Measurements from ENCODE around the gene DCAF5.
"Not testable (repeated sequence)": the region's sequence is repeated elsewhere in the genome, so short reads cannot be mapped to it uniquely, and the experiment has no call there.

The DCAF5 gene

DNA sequence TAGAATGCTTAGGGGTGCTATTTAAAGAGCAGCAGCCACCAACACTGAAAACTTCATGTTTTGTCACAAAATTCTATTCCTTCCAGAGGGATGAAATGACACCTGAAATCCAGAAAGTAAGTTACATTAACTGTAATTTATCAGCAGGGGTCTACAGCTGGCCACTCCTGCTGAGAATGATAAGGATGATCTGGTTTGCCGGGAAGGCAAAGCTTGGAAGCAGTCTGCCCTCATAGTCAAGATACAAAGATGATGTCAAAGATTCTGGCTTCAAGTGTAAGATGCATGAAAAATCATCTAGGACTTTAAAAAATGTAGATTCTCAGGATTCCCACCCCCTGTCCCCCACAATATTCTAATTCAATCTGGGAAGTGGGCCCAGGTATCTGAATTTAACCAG is 58.4 kb downstream of the DCAF5 start:
- no peak for DNase-seq

DNA sequence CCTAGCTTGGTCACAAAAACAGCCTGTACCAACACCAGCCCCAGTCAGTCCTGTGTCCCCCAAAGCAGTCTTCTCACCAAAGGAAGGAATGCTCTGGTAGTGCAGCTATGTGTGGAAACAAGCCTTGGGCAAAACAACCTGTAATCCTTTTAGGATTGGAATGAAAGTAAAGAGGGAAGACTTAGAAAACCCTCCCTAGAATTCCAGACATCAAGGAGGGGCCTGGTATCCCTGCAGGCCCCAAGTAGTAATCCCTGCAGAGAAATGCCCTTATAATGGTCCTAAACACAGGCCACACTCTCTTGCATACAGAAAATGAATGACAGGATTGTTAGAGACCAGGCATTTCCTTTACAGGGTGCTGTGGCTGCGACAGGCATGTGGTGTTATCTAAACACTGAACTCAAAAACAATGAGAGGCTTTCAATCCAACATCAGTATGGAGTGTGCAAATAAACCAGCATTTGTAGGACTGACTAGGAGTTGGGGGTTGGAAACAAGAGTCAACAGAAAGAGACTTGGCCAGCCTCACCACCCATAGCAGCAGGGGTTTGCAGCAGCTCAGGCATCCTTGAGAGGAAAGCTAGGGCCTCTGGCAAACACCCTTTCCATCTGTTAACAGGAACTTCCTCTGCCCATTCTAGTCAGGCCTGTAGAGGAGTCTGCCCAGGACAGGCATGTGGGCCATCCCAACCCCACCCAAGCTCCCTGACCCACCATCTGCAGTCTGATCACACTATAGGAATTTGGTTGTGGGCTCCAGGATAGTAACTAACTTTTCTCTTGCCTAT is 59.1 kb downstream of the DCAF5 start:
- no peak for DNase-seq

DNA sequence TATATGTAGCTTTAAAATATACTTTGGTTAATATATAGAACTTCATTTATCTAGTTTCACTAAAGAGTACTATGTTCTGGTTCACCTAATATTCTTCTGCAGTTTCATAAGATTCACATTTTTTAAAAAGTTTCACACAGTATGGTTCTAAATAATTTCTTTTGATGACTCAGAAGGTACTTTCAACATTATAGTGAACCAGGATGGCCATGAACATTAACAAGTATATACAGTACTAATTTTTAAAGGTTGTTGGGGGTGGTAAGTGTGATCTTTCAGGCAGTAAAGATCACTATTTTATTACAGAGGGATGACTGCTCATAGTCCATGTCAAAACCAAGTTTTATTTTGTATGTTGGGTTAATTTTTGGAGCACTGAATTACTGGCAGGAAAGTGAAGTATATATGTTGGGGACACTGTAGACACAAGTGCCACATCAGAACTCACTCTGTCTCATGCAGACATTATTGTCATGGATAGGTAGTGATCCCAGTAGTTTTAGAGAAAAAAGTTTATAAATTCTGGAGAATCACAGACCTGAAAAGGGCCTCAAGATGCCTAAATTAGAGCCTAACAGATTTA is 60.0 kb downstream of the DCAF5 start:
- DNase-seq, result no peak

DNA sequence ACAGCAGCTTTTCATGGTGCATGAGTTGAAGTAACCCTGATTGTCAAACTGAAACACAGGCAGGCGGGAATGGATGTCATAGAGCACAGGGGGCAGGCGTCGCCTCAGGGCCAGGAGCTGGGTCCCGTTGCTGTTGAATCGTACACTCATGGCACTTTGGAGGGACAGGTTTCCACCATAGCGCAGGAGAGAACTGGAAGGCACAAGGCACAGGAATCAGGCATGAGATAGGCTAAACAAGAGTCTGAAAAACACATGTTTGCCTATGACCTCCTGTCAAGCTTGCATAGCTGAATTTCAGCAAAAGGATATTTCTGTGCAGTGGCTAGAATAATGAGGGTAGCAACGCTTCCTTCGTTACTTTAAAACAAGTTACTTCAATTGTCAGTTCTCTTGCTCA is 61.2 kb downstream of the DCAF5 start:
- DNase-seq, result no peak

DNA sequence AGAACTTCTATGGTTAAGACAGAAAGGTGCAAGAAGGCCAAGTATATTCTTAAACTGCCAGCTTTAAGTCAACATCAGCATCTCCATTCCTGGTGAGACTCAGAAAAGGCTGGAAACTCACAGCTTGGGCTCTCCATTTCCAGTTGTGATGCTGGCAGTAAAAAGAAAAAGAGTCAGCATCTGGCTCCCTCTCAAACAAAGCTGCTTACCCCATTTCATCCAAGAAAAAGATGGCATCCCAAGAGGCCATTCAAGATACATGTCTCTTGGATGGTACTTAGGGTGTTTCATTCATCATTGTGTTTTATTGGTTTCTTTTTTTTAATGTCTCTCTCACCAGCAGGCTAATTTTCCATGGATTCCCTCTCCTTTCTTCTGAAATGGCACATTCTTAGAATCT is 61.9 kb downstream of the DCAF5 start:
- no peak for DNase-seq

DNA sequence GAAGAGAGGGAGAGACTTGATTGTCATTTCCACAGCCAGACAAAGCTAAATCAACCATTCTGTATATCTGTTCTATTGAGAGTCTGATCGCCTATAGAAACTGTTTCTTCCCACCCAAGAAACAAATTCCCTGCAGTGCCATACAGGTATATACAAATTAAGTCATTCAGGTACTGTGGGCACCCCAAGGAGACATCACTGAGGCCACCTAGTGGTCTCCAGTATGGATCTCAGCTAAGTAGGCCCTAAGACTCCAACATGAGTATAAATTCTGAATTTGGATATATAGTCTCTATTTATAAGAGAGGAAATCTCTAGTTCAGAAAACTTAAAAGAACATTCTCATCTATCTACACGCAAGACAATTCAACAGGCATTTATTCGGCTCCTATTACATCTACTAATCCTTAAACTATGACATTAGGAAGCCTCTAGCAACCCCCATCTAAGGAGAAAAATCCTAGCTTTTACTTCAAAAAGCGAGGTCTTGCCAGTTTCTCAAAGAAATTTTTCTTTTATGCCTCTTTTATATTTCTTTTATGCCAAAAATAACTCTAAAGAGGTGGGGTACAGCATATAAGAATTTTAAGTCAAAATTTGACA is 62.6 kb downstream of the DCAF5 start:
- DNase-seq, result peak; percentile 20

DNA sequence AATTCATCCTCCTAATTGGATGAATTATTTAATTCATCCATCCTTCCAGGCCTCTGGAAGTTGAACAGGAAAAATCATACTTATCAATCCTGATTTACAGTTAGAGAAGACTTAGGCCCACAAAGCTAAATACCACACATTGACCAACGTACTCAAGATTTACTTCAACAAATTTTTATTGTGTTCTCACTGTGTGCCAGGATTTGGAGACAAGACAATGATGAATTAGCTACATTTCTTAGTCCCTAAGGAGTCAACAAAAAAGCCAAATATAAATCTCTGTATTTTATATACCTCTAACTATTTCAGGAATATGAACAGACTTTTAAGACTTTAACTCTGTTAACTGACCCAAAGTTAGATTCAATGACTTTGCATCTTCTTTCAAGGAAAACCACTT is 63.9 kb downstream of the DCAF5 start:
- no peak for DNase-seq

DNA sequence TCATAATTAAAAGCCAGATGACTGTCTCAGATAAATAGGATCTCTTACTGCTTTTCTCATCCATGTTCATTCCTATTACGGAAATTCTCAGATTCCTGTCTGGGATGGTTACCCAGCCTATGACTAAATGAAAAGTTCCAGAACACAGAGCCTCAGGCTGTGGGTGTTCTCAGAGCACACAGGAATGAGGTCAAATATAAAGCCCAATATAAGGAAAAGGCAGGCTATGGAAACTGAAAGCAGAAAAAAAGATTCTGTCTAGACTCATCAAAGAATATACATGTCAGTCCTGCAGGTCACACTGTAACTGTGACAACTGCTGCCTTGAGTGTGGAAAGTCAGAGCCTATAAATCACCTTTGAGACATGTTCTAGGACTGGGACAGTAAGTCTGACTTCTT is 64.3 kb downstream of the DCAF5 start:
- no peak for DNase-seq

DNA sequence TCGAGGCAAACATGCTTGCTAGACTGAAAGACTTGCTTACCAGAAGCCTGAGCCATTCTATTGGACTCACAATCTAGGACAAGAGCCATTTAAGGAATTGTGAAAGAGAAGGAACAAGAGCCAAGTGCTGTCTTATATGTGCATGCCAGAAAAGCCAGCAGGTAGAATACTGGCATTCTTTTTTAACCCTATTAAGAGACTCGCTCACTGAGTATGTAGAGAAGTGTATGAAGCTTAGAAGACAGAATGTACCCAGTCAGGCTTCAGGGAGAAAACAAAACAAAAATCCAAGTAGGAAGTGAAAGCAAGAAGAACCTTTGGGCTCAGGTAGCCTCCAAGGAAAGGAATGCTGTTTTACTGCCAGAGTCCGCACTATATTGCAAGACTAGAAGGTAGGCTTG is 65.9 kb downstream of the DCAF5 start:
- DNase-seq, result no peak

DNA sequence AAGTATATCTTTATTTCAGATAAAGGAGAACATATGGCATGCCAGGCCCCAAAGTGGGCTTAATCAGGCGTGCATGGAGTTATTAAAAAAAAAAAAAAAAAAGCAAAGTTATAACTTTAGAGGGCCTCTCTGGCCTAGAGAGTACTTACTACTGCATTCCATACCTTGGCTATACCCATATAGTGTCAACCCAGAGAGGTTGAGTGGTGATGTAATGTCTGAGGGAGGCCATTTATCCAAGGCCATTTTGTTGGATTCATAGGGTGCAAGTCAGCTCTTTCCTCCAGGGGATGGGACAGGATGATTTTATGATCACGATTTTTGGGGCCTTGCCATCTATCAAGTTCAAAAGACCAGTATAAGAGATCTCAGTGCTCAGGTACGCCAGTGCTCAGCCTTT is 66.4 kb downstream of the DCAF5 start:
- no peak for DNase-seq

DNA sequence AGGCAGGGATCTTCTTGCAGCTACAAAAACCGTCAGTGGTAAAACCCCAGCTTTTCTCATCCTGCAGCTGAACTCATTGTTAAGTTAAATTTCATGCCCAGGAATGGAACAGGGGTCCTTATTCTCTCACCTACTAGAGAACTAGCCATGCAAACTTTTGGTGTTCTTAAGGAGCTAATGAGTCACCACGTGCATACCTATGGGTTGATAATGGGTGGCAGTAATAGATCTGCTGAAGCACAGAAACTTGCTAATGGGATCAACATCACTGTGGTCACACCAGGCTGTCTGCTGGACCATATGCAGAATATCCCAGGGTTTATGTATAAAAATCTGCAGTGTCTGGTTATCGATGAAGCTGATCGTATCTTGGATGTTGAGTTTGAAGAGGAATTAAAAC is 68.9 kb downstream of the DCAF5 start:
- no peak for DNase-seq

DNA sequence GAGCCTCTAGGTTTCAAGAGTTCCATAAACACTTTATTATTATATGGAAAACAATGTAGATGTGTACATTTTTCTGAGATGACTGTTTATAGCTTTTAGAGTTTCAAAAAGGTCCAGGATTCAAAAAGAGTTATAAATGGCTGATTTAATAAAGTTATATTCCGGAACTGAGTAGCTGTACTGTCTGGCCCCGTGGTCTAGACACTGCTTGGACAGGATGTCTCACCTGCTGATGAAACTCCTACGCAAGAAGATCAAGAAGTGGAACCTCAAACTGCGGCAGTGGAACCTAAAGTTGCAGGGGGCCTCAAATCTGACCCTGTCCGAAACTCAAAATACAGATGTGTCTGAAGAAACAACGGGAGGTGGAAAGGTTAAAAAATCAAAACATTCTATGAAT is 69.7 kb downstream of the DCAF5 start:
- no peak for DNase-seq

DNA sequence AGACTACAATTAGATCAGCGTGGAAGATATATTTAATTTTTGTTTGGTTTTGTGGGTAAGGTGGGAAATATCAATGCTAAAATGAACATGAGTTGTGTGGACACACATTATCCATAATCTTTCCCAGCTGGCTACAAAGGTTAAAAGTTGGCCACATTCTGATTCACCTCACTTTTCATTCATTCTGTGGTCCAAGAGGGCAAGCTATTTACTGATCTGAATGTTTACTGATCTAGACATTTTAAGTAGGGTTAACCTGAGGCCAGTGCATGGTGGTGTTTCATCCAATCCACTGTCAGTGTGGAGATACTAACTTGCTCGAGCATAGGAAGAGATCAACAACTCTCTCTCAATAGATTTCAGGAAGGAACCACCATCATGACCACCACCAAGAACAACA is 71.6 kb downstream of the DCAF5 start:
- DNase-seq, result no peak

DNA sequence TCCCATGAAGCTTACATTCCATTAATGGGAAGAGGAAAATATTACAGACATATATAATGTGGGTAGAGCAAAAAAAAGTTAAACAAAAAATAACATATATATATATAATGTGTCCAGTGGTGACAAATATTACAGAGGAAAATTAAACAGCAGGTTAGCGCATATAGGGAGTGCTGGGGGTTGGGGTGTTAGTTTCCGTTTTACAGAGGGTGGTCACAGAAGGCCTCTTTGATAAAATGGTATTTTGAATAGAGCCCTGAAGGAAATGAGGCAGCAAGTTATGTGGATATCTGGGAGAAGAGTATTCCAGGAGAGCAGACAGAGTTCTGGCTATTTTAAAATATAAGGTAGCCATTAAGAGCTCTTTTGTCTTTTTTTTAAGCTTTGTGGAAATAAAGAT is 73.2 kb downstream of the DCAF5 start:
- DNase-seq, result no peak

DNA sequence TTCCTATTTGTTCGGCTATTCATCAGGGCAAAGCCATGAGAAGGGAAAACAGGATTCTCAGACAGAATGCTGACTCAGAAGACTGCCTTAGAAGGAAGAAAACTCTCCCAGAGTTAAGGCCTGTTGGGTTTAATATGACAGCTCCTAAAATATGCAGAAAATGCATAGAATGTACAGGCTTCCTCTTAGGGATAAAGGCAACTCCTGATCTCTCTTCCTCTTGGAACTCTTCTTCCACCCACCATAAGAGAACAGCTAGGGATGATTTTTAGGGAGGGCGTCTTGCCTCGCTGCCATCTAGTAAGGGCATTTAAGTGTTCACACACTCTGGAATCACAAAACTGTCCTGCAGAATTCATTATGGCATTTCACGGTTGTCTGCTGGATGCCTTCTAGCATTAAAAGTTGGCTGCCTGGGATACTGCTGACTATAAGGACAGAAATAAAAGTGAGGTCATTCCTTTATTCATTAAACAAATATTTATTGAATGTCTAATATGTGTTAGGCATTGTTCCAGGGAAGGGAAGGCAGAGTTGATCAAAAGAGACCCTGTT is 73.7 kb downstream of the DCAF5 start:
- DNase-seq, result no peak

DNA sequence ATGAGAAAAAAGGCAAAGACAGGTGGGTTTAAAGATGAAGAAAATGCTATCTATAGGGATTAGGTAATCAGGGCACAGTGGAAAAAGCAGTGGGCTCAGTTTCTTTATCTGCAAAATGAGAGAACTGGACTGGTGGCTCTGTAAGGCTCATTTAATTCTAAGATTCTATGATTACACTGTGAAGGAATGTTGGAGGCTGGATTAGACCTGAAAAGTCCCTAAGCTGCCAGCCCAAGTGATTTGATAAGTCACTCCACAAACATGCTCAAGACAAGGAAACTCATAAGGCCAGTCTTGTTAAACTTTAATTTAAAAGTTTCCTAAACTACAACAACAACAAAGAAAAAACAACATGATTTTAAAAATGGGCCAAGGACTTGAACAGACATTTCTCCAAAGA is 75.1 kb downstream of the DCAF5 start:
- no peak for DNase-seq

DNA sequence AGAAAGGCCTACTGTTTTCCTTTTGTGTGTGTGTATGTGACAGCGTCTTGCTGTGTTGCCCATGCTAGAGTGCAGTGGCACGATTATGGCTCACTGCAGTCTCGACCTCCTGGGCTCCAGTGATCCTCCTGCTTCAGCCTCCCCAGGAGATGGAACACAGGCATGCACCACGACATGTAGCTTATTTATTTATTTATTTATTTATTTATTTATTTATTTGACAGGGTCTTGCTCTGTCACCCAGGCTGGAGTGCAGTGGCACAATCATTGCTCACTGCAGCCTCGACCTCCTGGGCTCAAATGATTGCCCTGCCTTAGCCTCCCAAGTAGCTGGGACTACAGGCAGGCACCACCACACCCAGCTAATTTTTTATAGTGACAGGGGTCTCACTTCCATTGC is 75.7 kb downstream of the DCAF5 start:
- not testable (repeated sequence) for DNase-seq

DNA sequence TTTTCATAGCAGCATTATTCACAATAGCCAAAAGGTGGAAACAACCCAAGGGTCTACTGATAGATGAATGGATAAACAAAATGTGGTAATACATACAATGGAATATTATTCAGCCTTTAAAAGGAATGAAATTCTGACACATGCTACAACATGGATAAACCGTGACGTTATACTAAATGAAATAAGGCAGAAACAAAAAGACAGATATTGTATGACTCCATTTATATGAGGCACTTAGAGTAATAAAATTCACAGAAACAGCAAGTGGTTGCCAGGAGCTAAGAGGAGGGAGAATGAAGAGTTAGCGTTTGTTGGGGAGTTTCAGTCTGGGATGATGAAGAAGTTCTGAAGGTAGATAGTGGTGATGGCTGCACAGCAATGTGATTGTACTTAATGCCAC is 76.6 kb downstream of the DCAF5 start:
- no peak for DNase-seq

DNA sequence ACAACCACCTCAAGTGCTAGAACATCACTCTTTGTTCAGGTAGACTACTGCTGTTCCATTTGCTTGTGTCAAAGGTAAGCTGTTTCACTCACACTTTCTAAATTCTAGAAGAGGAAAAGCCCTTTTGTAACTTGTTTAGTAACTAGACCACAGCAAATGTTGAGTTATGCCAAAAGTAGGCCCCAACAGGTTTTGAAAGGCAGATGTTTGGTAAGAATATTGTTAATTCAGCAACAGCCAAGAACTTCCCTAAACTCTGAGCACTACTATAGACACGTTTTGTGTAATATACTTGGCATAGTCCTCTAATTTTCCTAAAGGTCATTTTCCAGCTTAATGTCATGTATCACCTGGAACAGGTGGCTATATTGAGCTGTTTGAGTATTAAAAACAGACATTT is 79.0 kb downstream of the DCAF5 start:
- DNase-seq, result peak; percentile 2

DNA sequence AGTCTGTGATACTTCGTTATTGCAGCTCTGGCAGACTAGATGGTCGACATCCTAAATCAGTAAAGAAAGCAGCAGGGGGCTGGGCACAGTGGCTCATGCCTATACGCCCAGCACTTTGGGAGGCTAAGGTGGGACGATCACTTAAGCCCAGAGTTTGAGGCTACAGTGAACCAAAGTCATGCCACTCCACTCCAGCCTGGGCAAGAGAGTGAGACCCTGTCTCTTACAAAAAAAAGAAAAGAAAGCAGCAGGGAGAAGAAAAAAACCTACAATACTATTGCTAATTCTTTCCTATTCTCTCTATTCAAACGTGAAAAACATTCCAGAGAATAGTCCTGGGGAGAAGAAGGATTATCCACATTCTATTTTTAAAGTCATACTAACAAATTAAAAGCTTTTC is 79.5 kb downstream of the DCAF5 start:
- no peak for DNase-seq

DNA sequence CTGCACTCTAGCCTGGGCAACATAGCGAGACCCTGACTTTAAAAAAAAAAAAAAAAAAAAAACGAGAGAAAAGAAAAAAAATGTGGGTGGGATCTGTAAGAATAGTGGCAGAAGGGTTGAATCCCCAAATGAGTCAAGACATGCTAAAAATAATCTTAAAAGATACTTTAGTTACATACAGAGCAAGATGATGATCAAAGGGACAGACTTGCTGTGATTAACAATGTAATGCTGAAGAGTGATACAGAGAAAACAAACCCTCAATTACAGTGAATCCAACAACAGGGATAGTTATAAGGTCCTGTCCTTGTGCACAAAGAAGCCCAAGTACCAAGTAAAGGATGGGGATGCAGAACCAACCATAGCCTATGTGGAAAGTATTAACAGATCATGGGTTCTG is 80.3 kb downstream of the DCAF5 start:
- DNase-seq, result no peak

DNA sequence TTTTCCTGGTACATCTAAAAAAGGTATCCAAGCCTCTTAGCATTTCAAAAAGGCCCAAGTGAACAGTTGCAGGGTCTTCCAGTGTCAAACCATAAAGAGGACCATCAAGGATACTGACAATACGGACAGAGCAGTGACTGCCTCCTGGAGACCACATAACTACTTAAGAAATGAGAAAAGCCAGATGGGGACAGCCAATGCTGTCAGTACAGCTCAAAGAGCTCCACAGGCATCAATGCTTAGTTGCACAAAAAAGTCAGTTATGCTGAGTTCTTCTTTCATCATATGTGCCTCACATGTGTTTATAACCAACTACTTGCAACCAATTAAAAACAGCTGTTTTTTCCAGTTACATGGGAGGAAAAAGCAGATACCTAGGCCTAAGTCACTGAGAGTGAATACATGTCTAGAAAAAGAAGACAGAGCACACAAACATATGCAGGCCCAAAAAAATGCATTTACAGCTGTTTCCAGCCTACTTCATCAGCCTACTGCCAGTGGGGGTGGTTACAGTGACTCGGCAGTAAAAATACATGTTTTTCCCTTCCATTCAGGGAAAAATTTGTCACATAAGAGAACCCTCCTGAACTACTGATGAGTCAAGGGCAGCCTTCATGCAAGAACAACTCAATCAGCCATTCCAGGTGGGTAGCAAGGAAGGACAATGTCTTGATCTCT is 84.0 kb downstream of the DCAF5 start:
- DNase-seq, result no peak

DNA sequence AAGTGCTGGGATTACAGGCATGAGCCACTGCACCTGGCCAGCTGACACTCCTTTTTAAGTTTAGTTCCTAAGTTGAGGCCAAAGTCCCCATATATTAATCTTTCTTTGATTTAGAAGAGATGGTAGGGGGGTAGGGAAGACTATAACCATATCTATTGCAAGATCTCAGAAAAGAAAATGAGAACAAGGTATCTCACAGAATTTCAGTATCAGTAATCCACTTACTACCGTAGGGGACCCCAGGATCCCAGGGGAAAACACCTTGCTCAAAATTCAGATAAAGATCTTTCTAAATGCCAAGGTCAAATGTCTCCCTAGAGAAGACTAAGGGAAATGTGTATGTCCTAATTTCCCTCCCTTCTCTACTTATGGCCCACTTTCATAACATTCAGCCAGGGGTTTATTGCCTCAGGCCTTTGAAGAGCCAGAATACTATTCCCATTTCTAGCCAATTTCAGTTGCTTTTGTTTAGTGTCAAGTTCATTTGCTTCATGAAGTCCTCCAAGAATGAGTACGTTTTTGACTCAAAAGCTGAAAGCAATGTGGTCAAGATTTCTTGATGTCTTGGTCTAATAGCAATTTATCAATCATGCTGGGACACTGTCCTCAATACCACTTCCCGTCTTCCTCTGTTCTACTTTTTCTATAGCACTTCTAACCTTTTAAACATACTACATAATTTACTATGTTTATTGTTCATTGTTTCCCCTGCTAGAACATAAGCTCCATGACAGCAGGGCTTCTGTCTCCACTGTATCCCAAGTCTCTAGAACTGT is 86.3 kb downstream of the DCAF5 start:
- DNase-seq, result no peak

All from RPMI8226 (cell line).